Lung (tissue), 12 donors: ENCODE results near the gene KANTR. TPM values are rescaled to one million over a fixed set of nuclear protein-coding genes. Genes with fewer than 3 reads are reported as not detected.
A peak's percentile ranks its signal among the peaks of the same experiment; 100 is the strongest.

Experiments
- ATAC-seq: fragments of 200-7000 bp; cut with Tn5 transposase; one replicate; pipeline ENCODE4 v1.9.1; 2020; ENCODE audit warnings: moderate number of reproducible peaks; ENCODE audit not compliant: insufficient read depth, low FRiP score
- DNase-seq, 3 donors: peaks; one replicate each; pipeline ENCODE4 v3.0.0-alpha.2; 2013 to 2017
- H3K27ac ChIP-seq, 2 donors: one replicate each; pipeline ENCODE4 v1.5.1; 2013; ENCODE audit warnings: mild to moderate bottlenecking in 2 of 2, moderate library complexity in 2 of 2, control low read depth in 1 of 2, inconsistent platforms in 1 of 2, low read depth in 1 of 2, low read length in 1 of 2
- H3K27me3 ChIP-seq, 3 donors: one replicate each; pipeline ENCODE4 v1.5.1; 2013; ENCODE audit warnings: low read length in 2 of 3; ENCODE audit not compliant: control insufficient read depth in 3 of 3, insufficient read depth in 3 of 3
- H3K36me3 ChIP-seq, 4 donors: one replicate each; pipeline ENCODE4 v1.5.1; 2013; ENCODE audit warnings: low read length in 4 of 4, mild to moderate bottlenecking in 1 of 4, moderate library complexity in 1 of 4; ENCODE audit not compliant: control insufficient read depth in 4 of 4, insufficient read depth in 4 of 4
- H3K4me1 ChIP-seq, 5 donors: one replicate each; pipeline ENCODE4 v1.5.1; 2013; ENCODE audit warnings: low read length in 5 of 5, mild to moderate bottlenecking in 2 of 5, moderate library complexity in 1 of 5; ENCODE audit not compliant: control insufficient read depth in 5 of 5, insufficient read depth in 5 of 5
- H3K4me3 ChIP-seq: one replicate; pipeline ENCODE4 v1.5.1; 2013; ENCODE audit warnings: mild to moderate bottlenecking, control low read depth, moderate library complexity
- H3K9ac ChIP-seq, 2 donors: one replicate each; pipeline ENCODE4 v1.5.1; 2013; ENCODE audit warnings: low read length in 2 of 2, control low read depth in 1 of 2; ENCODE audit not compliant: insufficient read depth in 1 of 2
- H3K9me3 ChIP-seq, 4 donors: one replicate each; pipeline ENCODE4 v1.5.1; 2013; ENCODE audit warnings: low read length in 3 of 4, mild to moderate bottlenecking in 1 of 4, moderate library complexity in 1 of 4; ENCODE audit not compliant: control insufficient read depth in 4 of 4, insufficient read depth in 3 of 4
- CTCF ChIP-seq: IDR thresholded peaks from 2 replicates; pipeline ENCODE4 v1.5.1; 2012; ENCODE audit warnings: mild to moderate bottlenecking; ENCODE audit errors: control extremely low read depth, extremely low read depth
- WGBS, 2 donors: extraction: QIAGEN DNeasy Blood & Tissue Kit; methylation state at CpG; one replicate each; pipeline ENCODE4 v1.1.7; 2013; 5-methylcytosine and 5-hydroxymethylcytosine counted together
- polyA plus RNA-seq, 2 donors: library from polyadenylated mRNA; stranded (reverse); fragments of 200-250 nt; gene quantifications; one replicate each; pipeline ENCODE4 v1.2.1, GENCODE V29; 2013
- total RNA-seq, 2 donors: library from RNA; depleted of rRNA in 1 of 2; stranded (reverse); fragments of >200 nt in 1 of 2; gene quantifications; one replicate each; pipeline ENCODE4 v1.2.1, GENCODE V29; 2014 to 2021
- donor health status: control.
- donor health status: control.
- donor health status: Bipolar disorder and iron deficiency.
- donor health status: healthy.
- donor health status: DM: yes; HTN: yes; CAD: no.

The KANTR gene
- total and polyA plus RNA-seq, 4 donors: 1.4 to 30.5 (median 9.7) TPM

GRCh38 chrX:53084863-53085262 is 9.1 kb upstream of the KANTR start:
- H3K9ac ChIP-seq: no peak overlapping the region
- H3K36me3 ChIP-seq: peaks cover 3 to 15% (median 3%) of the 10 kb centered on the region in 4 donors
- ATAC-seq (no peak), DNase-seq (no peak)
- TF ChIP-seq CTCF: no peak
- H3K27me3 ChIP-seq: peaks cover 0 to 24% (median 20%) of the 10 kb centered on the region in 3 donors
- no peak overlapping the region for H3K4me3 ChIP-seq
- peak overlapping the region in 1 of 2 donors; percentile 28 for H3K27ac ChIP-seq
- peaks cover 0 to 3% (median 0%) of the 10 kb centered on the region in 4 donors for H3K9me3 ChIP-seq
- 84 to 95% methylated on average over 9 of the region's 9 CpGs for WGBS, 2 donors
- H3K4me1 ChIP-seq: peaks cover 0 to 9% (median 0%) of the 10 kb centered on the region in 5 donors

- Histone ChIP-seq H3K4me1 (peaks cover 0 to 8% (median 0%) of the 10 kb centered on the region in 5 donors), H3K36me3 (peaks cover 3 to 15% (median 3%) of the 10 kb centered on the region in 4 donors), H3K27me3 (peaks cover 0 to 22% (median 22%) of the 10 kb centered on the region in 3 donors), H3K9me3 (peaks cover 0 to 3% (median 0%) of the 10 kb centered on the region in 4 donors), H3K9ac (no peak overlapping the region), H3K4me3 (no peak overlapping the region), H3K27ac (peak overlapping the region in 1 of 2 donors; percentile 23)
- TF ChIP-seq CTCF: no peak
- DNase-seq (no peak), ATAC-seq (no peak)
- WGBS, 2 donors: 84 to 89% methylated on average over 17 of the region's 17 CpGs
Observed at GRCh38 chrX:53085661-53086229, 8.2 kb upstream of the KANTR start.

GRCh38 chrX:53086464-53086863 is 7.5 kb upstream of the KANTR start:
- H3K4me1 ChIP-seq: peaks cover 0 to 8% (median 0%) of the 10 kb centered on the region in 5 donors
- no peak for TF ChIP-seq CTCF
- H3K27ac ChIP-seq: peak overlapping the region; percentile 20 to 86

More at GRCh38 chrX:53086464-53086863, 7.5 kb upstream of the KANTR start:
- WGBS, 2 donors: 41 to 74% methylated on average over 6 of the region's 6 CpGs
- no peak overlapping the region for H3K9ac ChIP-seq
- H3K4me3 ChIP-seq: no peak overlapping the region
- H3K9me3 ChIP-seq: peaks cover 0 to 3% (median 0%) of the 10 kb centered on the region in 4 donors
- DNase-seq: no peak
- ATAC-seq: no peak
- H3K27me3 ChIP-seq: peaks cover 0 to 22% (median 22%) of the 10 kb centered on the region in 3 donors
- peaks cover 3 to 15% (median 3%) of the 10 kb centered on the region in 4 donors for H3K36me3 ChIP-seq
